Endodermal cell (in vitro differentiated cells): ENCODE data around the gene TRIM10. TPM values are rescaled to one million over a fixed set of nuclear protein-coding genes. Genes with fewer than 3 reads are reported as not detected.

ENCODE experiments used
- DNase-seq: peaks from one replicate; pipeline ENCODE4 v3.0.0-alpha.2; 2017
- H3K27ac ChIP-seq: 2 replicates; pipeline ENCODE4 v1.5.1; 2013; ENCODE audit warnings: mild to moderate bottlenecking, low read depth, low read length, moderate library complexity
- H3K27me3 ChIP-seq: 2 replicates; pipeline ENCODE4 v1.6.1; 2013; ENCODE audit warnings: mild to moderate bottlenecking, low read length, moderate library complexity; ENCODE audit not compliant: insufficient read depth, control insufficient read depth, poor library complexity, severe bottlenecking
- H3K36me3 ChIP-seq: 2 replicates; pipeline ENCODE4 v1.7.0; 2013; ENCODE audit warnings: mild to moderate bottlenecking, low read length, moderate library complexity; ENCODE audit not compliant: control insufficient read depth, insufficient read depth
- H3K4me1 ChIP-seq: one replicate; pipeline ENCODE4 v1.7.0; 2013; ENCODE audit warnings: low read length; ENCODE audit not compliant: control insufficient read depth, insufficient read depth
- H3K4me3 ChIP-seq: 2 replicates; pipeline ENCODE4 v1.5.1; 2013; ENCODE audit warnings: mild to moderate bottlenecking, low read length, moderate library complexity
- H3K9ac ChIP-seq: 2 replicates; pipeline ENCODE4 v1.6.1; 2013; ENCODE audit warnings: mild to moderate bottlenecking, low read length, moderate library complexity; ENCODE audit not compliant: poor library complexity, severe bottlenecking; ENCODE audit errors: extremely low read depth
- H3K9me3 ChIP-seq: 2 replicates; pipeline ENCODE4 v1.6.1; 2013; ENCODE audit warnings: mild to moderate bottlenecking, low read length, moderate library complexity; ENCODE audit not compliant: control insufficient read depth
- H3K27ac Mint-ChIP-seq: 2 replicates; pipeline ENCODE4 v1.8.0; 2020; ENCODE audit warnings: mixed read lengths
- H3K27me3 Mint-ChIP-seq: 2 replicates; pipeline ENCODE4 v1.8.0; 2021; ENCODE audit warnings: mild to moderate bottlenecking, mixed read lengths; ENCODE audit not compliant: insufficient read depth
- H3K36me3 Mint-ChIP-seq: 2 replicates; pipeline ENCODE4 v1.8.0; 2020; ENCODE audit warnings: low read depth, mixed read lengths
- H3K4me1 Mint-ChIP-seq: 2 replicates; pipeline ENCODE4 v1.8.0; 2020; ENCODE audit warnings: mixed read lengths
- H3K4me3 Mint-ChIP-seq: 2 replicates; pipeline ENCODE4 v1.8.0; 2020; ENCODE audit warnings: mild to moderate bottlenecking, moderate library complexity, mixed read lengths
- H3K9me3 Mint-ChIP-seq: 2 replicates; pipeline ENCODE4 v1.8.0; 2020; ENCODE audit warnings: mild to moderate bottlenecking, mixed read lengths
- CTCF ChIP-seq: fragments of 200-600 bp; sonication (generic); conservative IDR thresholded peaks from 2 replicates; pipeline ENCODE4 v1.5.0; 2021; ENCODE audit warnings: antibody characterized with exemption, mild to moderate bottlenecking
- WGBS, 2 experiments: methylation state at CpG; one replicate each; pipeline versions ENCODE4 v1.1.5 to v1.1.7; 2013; ENCODE audit warnings: missing lambda C conversion rate in 2 of 2, mixed read lengths in 1 of 2; ENCODE audit not compliant: insufficient coverage in 1 of 2, insufficient read length in 1 of 2; 5-methylcytosine and 5-hydroxymethylcytosine counted together
- total RNA-seq, 2 donors: library from RNA; stranded (reverse); fragmentation: NEBNext Ultra II Directional in 1 of 2; extraction: Animal tissue kit (Norgen Biotek cat#: 25700) in 1 of 2; gene quantifications; 2 replicates in 1 of 2; 3 replicates in 1 of 2; pipeline ENCODE4 v1.2.1, GENCODE V29; 2021

TRIM10 gene
- total RNA-seq, 2 donors from 2014 or later: not detected

- TF ChIP-seq CTCF: no peak
- H3K4me1 Mint-ChIP-seq: no peaks in the 10 kb centered on the region
- H3K4me3 ChIP-seq: no peak overlapping the region
- peaks cover 62% of the 10 kb centered on the region for H3K27me3 Mint-ChIP-seq
- peaks cover 29% of the 10 kb centered on the region for H3K27me3 ChIP-seq
- H3K9me3 Mint-ChIP-seq: no peaks in the 10 kb centered on the region
- no peaks in the 10 kb centered on the region for H3K4me1 ChIP-seq
- H3K27ac ChIP-seq: no peak overlapping the region
- no peak overlapping the region for H3K4me3 Mint-ChIP-seq
- no peak overlapping the region for H3K27ac Mint-ChIP-seq
- no peaks in the 10 kb centered on the region for H3K36me3 Mint-ChIP-seq
- H3K9ac ChIP-seq: no peak overlapping the region
- no peaks in the 10 kb centered on the region for H3K9me3 ChIP-seq
- 84% methylated on average over 2 of the region's 2 CpGs; no CpG with 5 or more reads in 1 of the 2 experiments for WGBS, 2 experiments
- H3K36me3 ChIP-seq: no peaks in the 10 kb centered on the region
- DNase-seq: no peak
Measured at GRCh38 chr6:30155520-30156261, 5.3 kb downstream of the TRIM10 start.

GRCh38 chr6:30154709-30155519 lies 6.1 kb downstream of the TRIM10 start:
- Mint-ChIP-seq H3K27me3 (peaks cover 65% of the 10 kb centered on the region), H3K4me1 (no peaks in the 10 kb centered on the region)

GRCh38 chr6:30154061-30154460 lies 7.0 kb downstream of the TRIM10 start:
- peaks cover 57% of the 10 kb centered on the region for H3K27me3 Mint-ChIP-seq
- no peak overlapping the region for H3K27ac Mint-ChIP-seq
- no peaks in the 10 kb centered on the region for H3K36me3 Mint-ChIP-seq
- Histone ChIP-seq H3K4me1 (no peaks in the 10 kb centered on the region), H3K4me3 (no peak overlapping the region), H3K9me3 (no peaks in the 10 kb centered on the region), H3K9ac (no peak overlapping the region), H3K27me3 (peaks cover 22% of the 10 kb centered on the region), H3K36me3 (no peaks in the 10 kb centered on the region), H3K27ac (no peak overlapping the region)
- no peak for DNase-seq
- H3K4me3 Mint-ChIP-seq: no peak overlapping the region
- TF ChIP-seq CTCF: no peak
- H3K9me3 Mint-ChIP-seq: no peaks in the 10 kb centered on the region
- 91 to 100% methylated on average over 4 to 17 of the region's 17 CpGs for WGBS, 2 experiments
- H3K4me1 Mint-ChIP-seq: no peaks in the 10 kb centered on the region

More at GRCh38 chr6:30154709-30155519, 6.1 kb downstream of the TRIM10 start:
- H3K27me3 ChIP-seq: peaks cover 29% of the 10 kb centered on the region
- no peaks in the 10 kb centered on the region for H3K36me3 ChIP-seq
- Mint-ChIP-seq H3K36me3 (no peaks in the 10 kb centered on the region), H3K4me3 (no peak overlapping the region), H3K27ac (no peak overlapping the region), H3K9me3 (no peaks in the 10 kb centered on the region)
- DNase-seq: no peak
- 81 to 84% methylated on average over 6 to 12 of the region's 12 CpGs for WGBS, 2 experiments
- no peak overlapping the region for H3K9ac ChIP-seq
- no peak overlapping the region for H3K4me3 ChIP-seq
- H3K9me3 ChIP-seq: no peaks in the 10 kb centered on the region
- no peak for TF ChIP-seq CTCF
- no peaks in the 10 kb centered on the region for H3K4me1 ChIP-seq
- no peak overlapping the region for H3K27ac ChIP-seq
